ENCODE measurements around the gene EVA1C.
"Not testable (repeated sequence)": the region's sequence is repeated elsewhere in the genome, so short reads cannot be mapped to it uniquely, and the experiment has no call there.

The EVA1C gene

DNA sequence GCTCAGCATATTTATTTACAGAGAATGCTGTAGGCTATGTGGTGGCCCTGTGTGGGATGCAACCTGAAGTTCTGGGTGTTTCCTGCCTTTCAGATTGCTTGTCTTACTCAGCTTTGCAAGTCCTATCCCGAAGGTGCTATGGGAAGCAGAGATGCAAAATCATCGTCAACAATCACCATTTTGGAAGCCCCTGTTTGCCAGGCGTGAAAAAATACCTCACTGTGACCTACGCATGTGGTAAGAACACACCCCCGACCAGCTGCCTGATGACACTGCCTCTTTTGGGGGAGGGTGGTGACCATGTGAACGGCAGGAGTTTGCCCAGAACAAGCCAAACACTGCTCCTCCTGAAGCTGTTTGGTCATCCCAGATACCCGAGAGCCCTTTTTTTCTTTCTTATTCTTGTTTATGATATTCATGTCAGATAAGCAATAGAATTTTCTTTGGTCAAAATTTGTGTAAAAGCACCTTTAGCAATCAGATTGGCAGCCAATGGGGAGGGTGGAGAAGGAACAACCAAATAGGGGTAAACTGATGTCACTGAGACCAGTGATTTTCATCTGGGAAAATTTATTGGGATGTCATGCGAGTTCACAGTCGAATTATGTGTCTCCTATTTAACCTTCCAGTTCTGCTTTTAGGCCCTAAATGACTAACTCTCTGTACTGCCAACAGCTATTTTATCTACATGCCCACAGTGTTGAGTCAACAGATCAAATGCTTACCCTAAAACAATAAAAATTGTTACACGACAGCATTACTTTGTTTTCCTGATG is 82.6 kb downstream of the EVA1C start:
- no peaks in the 10 kb centered on the region for H3K9me3 Mint-ChIP-seq
- no peaks in the 10 kb centered on the region for H3K36me3 Mint-ChIP-seq (ENCODE audit: low read depth)
- H3K27ac Mint-ChIP-seq: no peak overlapping the region
- no peak overlapping the region for H3K4me3 Mint-ChIP-seq
- TF ChIP-seq, protein P1, sequence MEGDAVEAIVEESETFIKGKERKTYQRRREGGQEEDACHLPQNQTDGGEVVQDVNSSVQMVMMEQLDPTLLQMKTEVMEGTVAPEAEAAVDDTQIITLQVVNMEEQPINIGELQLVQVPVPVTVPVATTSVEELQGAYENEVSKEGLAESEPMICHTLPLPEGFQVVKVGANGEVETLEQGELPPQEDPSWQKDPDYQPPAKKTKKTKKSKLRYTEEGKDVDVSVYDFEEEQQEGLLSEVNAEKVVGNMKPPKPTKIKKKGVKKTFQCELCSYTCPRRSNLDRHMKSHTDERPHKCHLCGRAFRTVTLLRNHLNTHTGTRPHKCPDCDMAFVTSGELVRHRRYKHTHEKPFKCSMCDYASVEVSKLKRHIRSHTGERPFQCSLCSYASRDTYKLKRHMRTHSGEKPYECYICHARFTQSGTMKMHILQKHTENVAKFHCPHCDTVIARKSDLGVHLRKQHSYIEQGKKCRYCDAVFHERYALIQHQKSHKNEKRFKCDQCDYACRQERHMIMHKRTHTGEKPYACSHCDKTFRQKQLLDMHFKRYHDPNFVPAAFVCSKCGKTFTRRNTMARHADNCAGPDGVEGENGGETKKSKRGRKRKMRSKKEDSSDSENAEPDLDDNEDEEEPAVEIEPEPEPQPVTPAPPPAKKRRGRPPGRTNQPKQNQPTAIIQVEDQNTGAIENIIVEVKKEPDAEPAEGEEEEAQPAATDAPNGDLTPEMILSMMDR (IDR thresholded peaks at IDR 0.05; ENCODE audit: unreplicated experiment in 3 of 3): no peak
- peaks cover 5% of the 10 kb centered on the region for H3K4me1 Mint-ChIP-seq
- peaks cover 7% of the 10 kb centered on the region for H3K27me3 Mint-ChIP-seq (ENCODE audit: low read depth)

DNA sequence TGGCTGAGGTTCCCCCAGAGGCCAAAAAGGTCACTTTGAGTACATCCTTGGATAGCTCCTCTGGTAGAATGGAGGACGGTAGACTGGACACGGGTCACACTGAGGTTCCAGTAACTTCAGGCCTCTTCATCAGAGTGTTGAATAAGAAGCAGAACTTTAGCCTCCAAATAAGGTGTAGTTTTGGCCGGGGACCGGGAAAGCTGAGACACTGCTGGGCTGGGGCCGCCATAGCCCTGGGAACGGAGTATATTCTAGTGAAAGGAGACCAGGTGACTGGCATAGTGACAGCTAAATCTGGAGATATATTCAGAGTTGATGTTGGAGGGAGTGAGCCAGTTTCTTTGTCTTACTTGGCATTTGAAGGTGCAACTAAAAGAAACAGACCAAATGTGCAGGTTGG is 84.1 kb downstream of the EVA1C start:
- TF ChIP-seq, protein P1 (IDR thresholded peaks at IDR 0.05; ENCODE audit: unreplicated experiment in 3 of 3): no peak
- Mint-ChIP-seq H3K27me3 (ENCODE audit: low read depth) (peaks cover 7% of the 10 kb centered on the region), H3K9me3 (no peaks in the 10 kb centered on the region), H3K27ac (no peak overlapping the region), H3K4me3 (no peak overlapping the region), H3K36me3 (ENCODE audit: low read depth) (no peaks in the 10 kb centered on the region), H3K4me1 (peaks cover 5% of the 10 kb centered on the region)

DNA sequence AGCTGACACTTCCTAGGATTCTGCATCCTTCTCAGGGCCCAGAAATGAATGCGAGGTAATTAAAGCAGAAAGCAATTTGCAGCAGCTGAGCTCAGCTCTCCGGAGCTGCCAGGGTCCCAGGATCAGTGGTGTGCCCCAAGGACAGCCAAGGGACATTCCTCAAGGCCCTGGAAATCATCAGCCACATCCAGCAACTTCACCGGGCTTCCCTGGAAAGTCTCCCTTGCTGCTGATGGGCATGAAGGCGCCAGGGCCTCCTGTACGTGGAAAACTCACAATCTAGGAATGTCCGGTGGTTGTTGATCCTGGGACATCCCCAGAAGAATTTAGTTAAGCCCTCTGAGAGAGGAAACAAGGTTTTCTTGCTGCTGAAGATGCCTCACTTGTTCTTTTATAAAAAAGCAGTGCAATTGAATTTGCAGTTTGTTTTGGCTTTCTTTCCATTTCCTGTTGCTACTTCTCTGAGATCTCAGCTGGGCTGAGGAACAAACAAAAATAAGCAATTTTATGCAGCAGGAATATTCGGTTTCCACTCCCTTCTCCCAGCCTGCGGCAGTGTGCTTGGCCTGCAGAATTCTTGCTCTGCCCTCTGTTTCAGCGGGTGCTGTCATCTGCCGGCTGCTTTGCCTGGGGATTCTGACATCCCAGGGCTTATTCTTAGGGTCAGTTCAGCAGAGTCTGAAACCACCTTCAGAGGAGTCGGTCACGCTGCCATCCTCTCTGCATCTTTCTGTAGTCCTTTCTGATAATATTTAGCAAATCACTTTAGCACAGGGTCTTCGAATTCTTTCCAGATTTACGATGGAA is 86.9 kb downstream of the EVA1C start:
- Mint-ChIP-seq H3K27ac (peak overlapping the region in 1 of 3 experiments; percentile 55), H3K27me3 (ENCODE audit: low read depth) (peaks cover 7% of the 10 kb centered on the region), H3K4me3 (no peak overlapping the region), H3K9me3 (no peaks in the 10 kb centered on the region), H3K4me1 (peaks cover 5% of the 10 kb centered on the region), H3K36me3 (ENCODE audit: low read depth) (no peaks in the 10 kb centered on the region)
- TF ChIP-seq, protein P1 (IDR thresholded peaks at IDR 0.05; ENCODE audit: unreplicated experiment in 3 of 3): no peak

DNA sequence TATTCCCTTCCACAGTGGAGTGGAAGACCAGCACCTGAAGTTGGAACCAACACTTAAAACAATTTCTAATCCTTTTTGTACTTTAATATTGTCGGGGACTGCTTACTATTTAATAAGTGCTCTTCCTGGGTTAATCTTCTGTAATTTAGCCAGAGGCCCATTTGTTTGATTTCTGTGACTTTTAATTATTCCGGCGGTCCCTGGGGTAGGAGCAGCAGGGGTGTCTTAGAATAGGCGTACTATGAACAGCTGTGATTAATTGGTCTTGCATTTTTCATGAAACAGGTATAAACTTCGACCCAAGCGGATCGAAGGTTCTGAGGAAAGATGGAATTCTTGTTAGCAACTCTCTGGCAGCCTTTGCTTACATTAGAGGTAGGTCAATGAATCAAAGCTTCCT is 91.1 kb downstream of the EVA1C start:
- not testable (repeated sequence) for H3K9me3 Mint-ChIP-seq; H3K27me3 Mint-ChIP-seq (ENCODE audit: low read depth); H3K4me1 Mint-ChIP-seq; H3K27ac Mint-ChIP-seq; H3K36me3 Mint-ChIP-seq (ENCODE audit: low read depth); H3K4me3 Mint-ChIP-seq

DNA sequence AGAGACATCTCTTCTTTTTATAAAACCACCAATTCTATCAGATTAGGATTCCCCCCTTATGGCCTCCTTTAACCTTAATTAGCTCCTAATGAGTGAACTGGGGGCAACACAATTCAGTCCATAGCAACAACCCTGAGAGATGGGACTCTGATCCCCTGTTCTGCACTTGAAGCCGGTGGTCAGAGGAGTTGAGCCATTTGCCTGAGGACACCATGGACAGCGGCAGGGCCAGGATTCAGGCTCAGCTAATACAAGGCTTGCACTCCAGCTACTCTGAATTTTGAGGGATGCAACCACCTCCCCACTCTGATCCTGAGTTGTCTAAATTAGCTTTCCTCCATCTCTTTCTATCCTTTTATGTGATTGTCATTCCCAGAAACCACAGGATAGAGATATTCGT is 93.3 kb downstream of the EVA1C start:
- H3K4me3 Mint-ChIP-seq; H3K9me3 Mint-ChIP-seq; H3K36me3 Mint-ChIP-seq (ENCODE audit: low read depth); H3K27ac Mint-ChIP-seq; H3K27me3 Mint-ChIP-seq (ENCODE audit: low read depth); H3K4me1 Mint-ChIP-seq: not testable (repeated sequence)

DNA sequence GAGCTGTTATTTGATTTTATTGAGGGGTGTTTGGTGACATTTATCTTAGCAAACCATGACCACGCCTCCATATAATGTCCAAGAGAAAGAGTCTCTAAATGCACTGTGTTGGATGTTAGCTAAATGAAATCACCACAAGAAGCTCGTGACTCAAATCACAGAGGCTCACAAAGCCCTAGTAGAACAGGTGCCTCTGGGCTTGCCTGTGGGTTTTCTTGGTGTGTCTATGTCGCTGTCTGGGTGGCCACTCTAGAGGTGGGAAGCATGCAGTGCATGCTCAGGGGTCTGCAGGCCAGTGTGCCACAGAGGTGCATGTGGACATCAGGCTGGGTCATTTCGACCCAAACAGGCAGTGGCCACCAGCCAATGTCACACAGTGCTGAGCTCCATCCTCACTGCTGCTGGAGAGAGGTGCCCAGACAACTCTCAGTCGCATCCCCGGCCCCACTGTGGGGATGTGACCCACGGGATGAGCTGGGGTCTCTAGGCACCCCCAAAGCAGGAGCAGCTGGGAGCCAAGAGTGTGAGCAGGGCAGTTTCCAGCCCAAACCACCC is 94.0 kb downstream of the EVA1C start:
- H3K27ac Mint-ChIP-seq; H3K4me1 Mint-ChIP-seq; H3K4me3 Mint-ChIP-seq; H3K9me3 Mint-ChIP-seq; H3K27me3 Mint-ChIP-seq (ENCODE audit: low read depth); H3K36me3 Mint-ChIP-seq (ENCODE audit: low read depth): not testable (repeated sequence)

DNA sequence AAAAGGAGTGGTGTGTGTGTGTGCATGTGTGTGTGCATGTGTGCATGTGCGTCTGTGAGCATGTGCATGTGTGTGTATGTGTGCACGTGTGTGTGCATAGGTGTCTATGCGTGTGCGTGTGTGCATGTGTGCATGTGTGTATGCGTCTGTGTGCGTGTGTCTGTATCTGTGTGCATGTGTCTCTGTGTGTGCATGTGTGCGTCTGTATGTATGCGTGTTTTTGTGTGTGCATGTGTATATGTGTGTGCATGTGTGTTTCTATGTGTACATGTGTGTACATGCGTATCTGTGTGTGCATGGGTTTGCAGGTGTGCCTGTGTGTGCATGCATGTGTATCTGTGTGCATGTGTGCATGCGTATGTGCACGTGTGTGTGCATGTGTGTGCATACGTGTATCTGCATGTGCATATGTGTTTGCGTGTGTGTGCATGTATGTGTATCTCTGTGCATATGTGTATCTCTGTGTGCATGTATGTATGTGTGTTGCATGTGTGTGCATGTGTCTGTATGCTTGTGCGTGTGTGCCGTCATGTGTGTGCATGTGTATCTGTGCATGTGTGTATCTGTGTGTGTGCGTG is 94.9 kb downstream of the EVA1C start:
- Mint-ChIP-seq H3K9me3 (no peaks in the 10 kb centered on the region), H3K36me3 (ENCODE audit: low read depth) (no peaks in the 10 kb centered on the region), H3K4me1 (no peaks in the 10 kb centered on the region), H3K27ac (no peak overlapping the region), H3K27me3 (ENCODE audit: low read depth) (peaks cover 5% of the 10 kb centered on the region), H3K4me3 (no peak overlapping the region)
- TF ChIP-seq, protein P1 (IDR thresholded peaks at IDR 0.05; ENCODE audit: unreplicated experiment in 3 of 3): no peak

DNA sequence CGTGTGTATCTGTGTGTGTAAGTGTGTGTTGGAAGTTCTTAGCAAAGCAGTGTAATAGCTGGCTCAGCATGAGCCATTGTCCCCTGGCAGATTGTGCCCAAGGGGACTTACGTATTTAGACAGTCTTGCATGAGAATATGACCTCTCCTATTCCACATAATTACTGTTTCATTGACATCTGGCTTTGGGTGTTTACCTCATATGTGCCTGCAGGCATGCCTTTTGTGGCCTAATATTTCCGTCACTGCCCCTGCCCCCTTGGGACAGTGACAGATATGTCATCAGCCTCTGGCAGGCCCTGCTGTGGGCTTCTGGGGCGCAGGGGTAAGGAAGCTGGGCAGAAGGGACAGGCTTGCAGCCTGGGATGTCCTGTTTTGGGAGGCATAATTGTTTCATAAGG is 95.5 kb downstream of the EVA1C start:
- H3K36me3 Mint-ChIP-seq (ENCODE audit: low read depth); H3K27me3 Mint-ChIP-seq (ENCODE audit: low read depth); H3K9me3 Mint-ChIP-seq; H3K27ac Mint-ChIP-seq; H3K4me3 Mint-ChIP-seq; H3K4me1 Mint-ChIP-seq: not testable (repeated sequence)

Data from nephron (organoid).